ENCODE data around the gene FOXK2. TPM values are rescaled to one million over a fixed set of nuclear protein-coding genes. Genes with fewer than 3 reads are reported as not detected.

FOXK2 gene
- total and polyA plus RNA-seq, 2 donors (not counting 1 experiment from before 2014, with no cell fraction given): 19.7 to 62.7 TPM

DNA sequence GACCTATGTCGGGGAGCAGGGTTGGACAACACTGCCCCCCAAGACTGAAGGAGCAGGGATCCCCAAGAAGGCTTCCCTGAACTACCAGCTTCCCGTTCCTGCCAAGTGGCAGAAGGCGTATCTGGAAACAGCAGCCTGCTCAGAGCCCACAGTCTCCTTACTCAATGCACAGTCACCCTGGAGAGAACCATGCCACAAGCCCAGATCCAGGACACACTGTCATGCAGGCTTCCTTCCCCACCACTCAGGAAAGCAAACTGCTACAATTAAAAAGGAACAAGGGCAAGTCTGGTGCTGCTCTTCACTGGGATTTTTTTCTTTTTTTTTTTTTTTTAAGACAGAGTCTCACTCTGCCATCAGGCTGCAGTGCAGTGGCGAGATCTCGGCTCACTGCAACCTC is 120.5 kb downstream of the FOXK2 start:
- WGBS (ENCODE audit: insufficient coverage): 86% methylated on average over 3 of the region's 5 CpGs
- ATAC-seq (ENCODE audit: low read depth) (no peak), DNase-seq (no peak)
- H3K27ac Mint-ChIP-seq: no peak overlapping the region
- ChIA-PET CTCF (no interaction called here), POLR2A (no interaction called here)
- Histone ChIP-seq H3K79me2 (ENCODE audit: control insufficient read depth, insufficient read depth, low read length) (peaks cover 99% of the 10 kb centered on the region), H3K9ac (ENCODE audit: low read length) (no peak overlapping the region), H4K20me1 (ENCODE audit: control insufficient read depth, insufficient read depth, low read length, poor library complexity, severe bottlenecking) (peaks cover 87% of the 10 kb centered on the region), H3K4me2 (replicated peaks; ENCODE audit: low read depth, low read length, poor library complexity, severe bottlenecking) (no peak overlapping the region), H3K27ac (ENCODE audit: low read length in 2 of 2) (no peak overlapping the region), H3K4me3 (ENCODE audit: control extremely low read depth in 1 of 5, extremely low read depth in 1 of 5, insufficient read depth in 1 of 5, low read depth in 2 of 5, low read length in 4 of 5) (no peak overlapping the region), H2AFZ (ENCODE audit: insufficient read depth, low read depth, low read length, poor library complexity, severe bottlenecking) (no peak overlapping the region), H3K27me3 (replicated peaks in 1 of 4; ENCODE audit: control extremely low read depth in 1 of 4, control insufficient read depth in 3 of 4, insufficient read depth in 4 of 4, low read length in 3 of 4) (no peaks in the 10 kb centered on the region), H3K4me1 (ENCODE audit: control insufficient read depth in 2 of 2, insufficient read depth in 2 of 2, low read length in 2 of 2) (no peaks in the 10 kb centered on the region), H3K9me3 (ENCODE audit: control extremely low read depth in 1 of 3, control insufficient read depth in 2 of 3, insufficient read depth in 1 of 3, low read length in 2 of 3) (peaks cover 0 to 4% (median 0%) of the 10 kb centered on the region in 3 donors), H3K36me3 (replicated peaks in 1 of 2; ENCODE audit: control extremely low read depth in 1 of 2, control insufficient read depth in 1 of 2, extremely low read depth in 1 of 2, insufficient read depth in 2 of 2, low read length in 1 of 2) (peaks cover 3 to 60% of the 10 kb centered on the region in 2 experiments)
- no peaks in the 10 kb centered on the region for H3K27me3 Mint-ChIP-seq
- no peak overlapping the region for H3K4me3 Mint-ChIP-seq
- H3K9me3 Mint-ChIP-seq (ENCODE audit: insufficient read depth): no peaks in the 10 kb centered on the region
- intact Hi-C loops (cut with micrococcal nuclease): no loop called here
- H3K4me1 Mint-ChIP-seq: peaks cover 16% of the 10 kb centered on the region
- TF ChIP-seq EZH2 (IDR thresholded peaks at IDR 0.05; ENCODE audit: borderline replicate concordance, insufficient read depth, low read depth, low read length, poor library complexity, severe bottlenecking): no peak
- TF ChIP-seq, protein P1, sequence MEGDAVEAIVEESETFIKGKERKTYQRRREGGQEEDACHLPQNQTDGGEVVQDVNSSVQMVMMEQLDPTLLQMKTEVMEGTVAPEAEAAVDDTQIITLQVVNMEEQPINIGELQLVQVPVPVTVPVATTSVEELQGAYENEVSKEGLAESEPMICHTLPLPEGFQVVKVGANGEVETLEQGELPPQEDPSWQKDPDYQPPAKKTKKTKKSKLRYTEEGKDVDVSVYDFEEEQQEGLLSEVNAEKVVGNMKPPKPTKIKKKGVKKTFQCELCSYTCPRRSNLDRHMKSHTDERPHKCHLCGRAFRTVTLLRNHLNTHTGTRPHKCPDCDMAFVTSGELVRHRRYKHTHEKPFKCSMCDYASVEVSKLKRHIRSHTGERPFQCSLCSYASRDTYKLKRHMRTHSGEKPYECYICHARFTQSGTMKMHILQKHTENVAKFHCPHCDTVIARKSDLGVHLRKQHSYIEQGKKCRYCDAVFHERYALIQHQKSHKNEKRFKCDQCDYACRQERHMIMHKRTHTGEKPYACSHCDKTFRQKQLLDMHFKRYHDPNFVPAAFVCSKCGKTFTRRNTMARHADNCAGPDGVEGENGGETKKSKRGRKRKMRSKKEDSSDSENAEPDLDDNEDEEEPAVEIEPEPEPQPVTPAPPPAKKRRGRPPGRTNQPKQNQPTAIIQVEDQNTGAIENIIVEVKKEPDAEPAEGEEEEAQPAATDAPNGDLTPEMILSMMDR (IDR thresholded peaks at IDR 0.05): no peak

GRCh38 chr17:82642022-82642421 is 122.5 kb downstream of the FOXK2 start:
- Histone ChIP-seq H3K27me3 (replicated peaks in 1 of 4; ENCODE audit: control extremely low read depth in 1 of 4, control insufficient read depth in 3 of 4, insufficient read depth in 4 of 4, low read length in 3 of 4) (no peaks in the 10 kb centered on the region), H3K4me1 (ENCODE audit: control insufficient read depth in 2 of 2, insufficient read depth in 2 of 2, low read length in 2 of 2) (peaks cover 7 to 11% of the 10 kb centered on the region in 2 donors), H3K4me3 (ENCODE audit: control extremely low read depth in 1 of 5, extremely low read depth in 1 of 5, insufficient read depth in 1 of 5, low read depth in 2 of 5, low read length in 4 of 5) (no peak overlapping the region), H3K79me2 (ENCODE audit: control insufficient read depth, insufficient read depth, low read length) (peaks cover 99% of the 10 kb centered on the region), H2AFZ (ENCODE audit: insufficient read depth, low read depth, low read length, poor library complexity, severe bottlenecking) (no peak overlapping the region), H3K9ac (ENCODE audit: low read length) (no peak overlapping the region), H3K27ac (ENCODE audit: low read length in 2 of 2) (no peak overlapping the region), H3K9me3 (ENCODE audit: control extremely low read depth in 1 of 3, control insufficient read depth in 2 of 3, insufficient read depth in 1 of 3, low read length in 2 of 3) (peaks cover 0 to 1% (median 0%) of the 10 kb centered on the region in 3 donors), H4K20me1 (ENCODE audit: control insufficient read depth, insufficient read depth, low read length, poor library complexity, severe bottlenecking) (peaks cover 93% of the 10 kb centered on the region), H3K36me3 (replicated peaks in 1 of 2; ENCODE audit: control extremely low read depth in 1 of 2, control insufficient read depth in 1 of 2, extremely low read depth in 1 of 2, insufficient read depth in 2 of 2, low read length in 1 of 2) (peaks cover 3 to 53% of the 10 kb centered on the region in 2 experiments), H3K4me2 (replicated peaks; ENCODE audit: low read depth, low read length, poor library complexity, severe bottlenecking) (no peak overlapping the region)
- no peak for DNase-seq
- TF ChIP-seq, protein P1 (IDR thresholded peaks at IDR 0.05): no peak
- TF ChIP-seq EZH2 (IDR thresholded peaks at IDR 0.05; ENCODE audit: borderline replicate concordance, insufficient read depth, low read depth, low read length, poor library complexity, severe bottlenecking): no peak
- Mint-ChIP-seq H3K4me3 (no peak overlapping the region), H3K9me3 (ENCODE audit: insufficient read depth) (no peaks in the 10 kb centered on the region), H3K4me1 (peaks cover 34% of the 10 kb centered on the region), H3K27me3 (no peaks in the 10 kb centered on the region), H3K27ac (peak overlapping the region; percentile 37)
- POLR2A ChIA-PET: no interaction called here
- CTCF ChIA-PET: interaction anchor here (0.6 kb wide), 1 partner anchor 100 kb away, joined by 3 read pairs; no protein-coding TSS in a partner anchor
- intact Hi-C loops (cut with micrococcal nuclease): no loop called here
- ATAC-seq (ENCODE audit: low read depth): no peak
- WGBS (ENCODE audit: insufficient coverage): 97% methylated on average over 13 of the region's 14 CpGs

Measured in B cell (primary cell).